ENCODE data around the gene GPR3. TPM values are rescaled to one million over a fixed set of nuclear protein-coding genes. Genes with fewer than 3 reads are reported as not detected.

The GPR3 gene
- total and polyA plus RNA-seq, 2 donors (not counting 3 experiments of a cell fraction or from before 2014, with no cell fraction given) = 1.8 TPM

- Histone ChIP-seq H3K4me1 (ENCODE audit: control insufficient read depth, extremely low read depth, insufficient read depth, low read length) (no peaks in the 10 kb centered on the region), H2AFZ (ENCODE audit: low read depth, low read length) (no peak overlapping the region), H3K36me3 (ENCODE audit: control insufficient read depth in 2 of 2, extremely low read depth in 1 of 2, insufficient read depth in 2 of 2, low read length in 2 of 2) (no peaks in the 10 kb centered on the region), H3K4me3 (replicated peaks in 1 of 3; ENCODE audit: insufficient read depth in 1 of 3, low read depth in 1 of 3, low read length in 3 of 3) (no peak overlapping the region), H3K9me1 (replicated peaks; ENCODE audit: control insufficient read depth, extremely low read depth, insufficient read depth, low read length) (no peaks in the 10 kb centered on the region), H3K79me2 (ENCODE audit: control insufficient read depth, insufficient read depth, low read length) (no peaks in the 10 kb centered on the region), H3K27ac (ENCODE audit: insufficient read depth, low read depth, low read length) (no peak overlapping the region), H3K4me2 (ENCODE audit: insufficient read depth, low read length) (no peak overlapping the region), H4K20me1 (replicated peaks; ENCODE audit: control insufficient read depth, extremely low read depth, insufficient read depth, low read length) (no peaks in the 10 kb centered on the region), H3K27me3 (ENCODE audit: control insufficient read depth in 2 of 2, insufficient read depth in 2 of 2, low read length in 2 of 2) (peaks cover 0 to 3% of the 10 kb centered on the region in 2 experiments), H3K9me3 (replicated peaks; ENCODE audit: control insufficient read depth, insufficient read depth, low read length) (no peaks in the 10 kb centered on the region), H3K9ac (replicated peaks; ENCODE audit: extremely low read depth, insufficient read depth, low read length) (no peak overlapping the region)
- BruUV-seq (replicated peaks) = no TSS peak
- dilution Hi-C loops (cut with MboI; ENCODE audit: extremely low pct_ligation_motif_present, low sequenced_read_pairs) (no loop called here), intact Hi-C loops (cut with micrococcal nuclease) (no loop called here)
- ChIA-PET CTCF (interaction anchor here (0.7 to 0.9 kb wide), 2 partner anchors 10 to 14 kb away, joined by 3 read pairs; no protein-coding TSS in a partner anchor), POLR2A (no interaction called here)
- FAIRE-seq (no peak), DNase-seq (ENCODE audit: low read depth, low spot score) (no peak)
- TF ChIP-seq MYC (IDR thresholded peaks at IDR 0.05; ENCODE audit: low read depth, low read length) = no peak
- TF ChIP-seq GATA2 (IDR thresholded peaks at IDR 0.05; ENCODE audit: insufficient read depth, insufficient read length, low read depth, low read length) = no peak
- TF ChIP-seq POLR2A (IDR thresholded peaks at IDR 0.05; ENCODE audit: low read depth, low read length) = no peak
- no peak for TF ChIP-seq FOS (IDR thresholded peaks at IDR 0.05; ENCODE audit: borderline replicate concordance, insufficient read depth, low read length)
- TF ChIP-seq JUN (IDR thresholded peaks at IDR 0.05; ENCODE audit: borderline replicate concordance, insufficient read depth, insufficient read length, low read depth) = no peak
- no peak for TF ChIP-seq EZH2 (IDR thresholded peaks at IDR 0.05; ENCODE audit: borderline replicate concordance, low read depth, low read length, severe bottlenecking)
- TF ChIP-seq MAX (IDR thresholded peaks at IDR 0.05; ENCODE audit: insufficient read depth, insufficient read length) = no peak
- TF ChIP-seq POLR2AphosphoS5 (IDR thresholded peaks at IDR 0.05; ENCODE audit: insufficient read depth, low read depth, low read length) = no peak
- TF ChIP-seq CTCF (IDR thresholded peaks at IDR 0.05; ENCODE audit: extremely low read depth in 1 of 2, insufficient read depth in 1 of 2, low read depth in 1 of 2, low read length in 2 of 2) = no peak
Observed at GRCh38 chr1:27379564-27380122, 12.8 kb upstream of the GPR3 start.
